Measurements from ENCODE around the gene RTN4RL1.

The RTN4RL1 gene

GRCh38 chr17:1995907-1996799, 29.0 kb downstream of the RTN4RL1 start:
- Histone ChIP-seq H3K4me2 (ENCODE audit: low read length, poor library complexity, severe bottlenecking) (no peak overlapping the region), H3K9me3 (ENCODE audit: control insufficient read depth, low read length) (no peaks in the 10 kb centered on the region), H2BK15ac (ENCODE audit: low read depth, poor library complexity, severe bottlenecking) (no peak overlapping the region), H4K91ac (ENCODE audit: low read length) (no peak overlapping the region), H3K18ac (ENCODE audit: low read depth in 1 of 2, low read length in 2 of 2) (peak overlapping the region in 1 of 2 experiments; percentile 29), H3K4ac (ENCODE audit: low read depth in 1 of 2, low read length in 2 of 2) (no peak overlapping the region), H3K4me1 (ENCODE audit: control insufficient read depth, insufficient read depth, low read depth, low read length) (peaks cover 33% of the 10 kb centered on the region), H3K4me3 (ENCODE audit: insufficient read depth in 1 of 2, low read depth in 1 of 2, low read length in 2 of 2) (no peak overlapping the region), H3K79me1 (replicated peaks; ENCODE audit: low read length, poor library complexity, severe bottlenecking) (no peaks in the 10 kb centered on the region), H3K23ac (ENCODE audit: low read length in 2 of 2) (no peak overlapping the region), H2AFZ (ENCODE audit: low read depth, low read length) (no peak overlapping the region), H2BK12ac (ENCODE audit: low read length in 2 of 2) (peak overlapping the region in 1 of 2 experiments; percentile 17), H3K27me3 (ENCODE audit: control insufficient read depth in 1 of 2, insufficient read depth in 1 of 2, low read length in 2 of 2) (peaks cover 4 to 10% of the 10 kb centered on the region in 2 experiments), H3K27ac (ENCODE audit: low read length, poor library complexity, severe bottlenecking) (no peak overlapping the region), H3K9ac (ENCODE audit: low read length) (no peak overlapping the region), H3K14ac (ENCODE audit: low read length in 2 of 2) (no peak overlapping the region), H2BK5ac (ENCODE audit: low read depth, low read length, poor library complexity, severe bottlenecking) (no peak overlapping the region), H4K8ac (ENCODE audit: low read length) (no peak overlapping the region), H2BK120ac (ENCODE audit: low read depth, low read length) (no peak overlapping the region), H3K36me3 (ENCODE audit: control insufficient read depth in 1 of 2, insufficient read depth in 2 of 2, low read depth in 1 of 2, low read length in 2 of 2) (no peaks in the 10 kb centered on the region), H2AK5ac (ENCODE audit: low read length, severe bottlenecking) (peak overlapping the region; percentile 87)
- 80% methylated on average over 10 of the region's 14 CpGs for WGBS
- no peak for DNase-seq

- H3K4me2 ChIP-seq (ENCODE audit: low read length, poor library complexity, severe bottlenecking), result no peak overlapping the region
- H2AK5ac ChIP-seq (ENCODE audit: low read length, severe bottlenecking), result peak overlapping the region; percentile 74
- H2BK15ac ChIP-seq (ENCODE audit: low read depth, poor library complexity, severe bottlenecking), result no peak overlapping the region
- peaks cover 33% of the 10 kb centered on the region for H3K4me1 ChIP-seq (ENCODE audit: control insufficient read depth, insufficient read depth, low read depth, low read length)
- no peak overlapping the region for H2AFZ ChIP-seq (ENCODE audit: low read depth, low read length)
- no peak overlapping the region for H3K27ac ChIP-seq (ENCODE audit: low read length, poor library complexity, severe bottlenecking)
- no peaks in the 10 kb centered on the region for H3K36me3 ChIP-seq (ENCODE audit: control insufficient read depth in 1 of 2, insufficient read depth in 2 of 2, low read depth in 1 of 2, low read length in 2 of 2)
- peaks cover 4 to 10% of the 10 kb centered on the region in 2 experiments for H3K27me3 ChIP-seq (ENCODE audit: control insufficient read depth in 1 of 2, insufficient read depth in 1 of 2, low read length in 2 of 2)
- no peak overlapping the region for H2BK5ac ChIP-seq (ENCODE audit: low read depth, low read length, poor library complexity, severe bottlenecking)
- no peak overlapping the region for H3K18ac ChIP-seq (ENCODE audit: low read depth in 1 of 2, low read length in 2 of 2)
- no peak overlapping the region for H3K14ac ChIP-seq (ENCODE audit: low read length in 2 of 2)
- no peak overlapping the region for H4K8ac ChIP-seq (ENCODE audit: low read length)
- no peak overlapping the region for H3K9ac ChIP-seq (ENCODE audit: low read length)
- peak overlapping the region in 1 of 2 experiments; percentile 17 for H2BK12ac ChIP-seq (ENCODE audit: low read length in 2 of 2)
- 93% methylated on average over 16 of the region's 16 CpGs for WGBS
- H3K4ac ChIP-seq (ENCODE audit: low read depth in 1 of 2, low read length in 2 of 2), result no peak overlapping the region
- no peak overlapping the region for H3K23ac ChIP-seq (ENCODE audit: low read length in 2 of 2)
- no peak for DNase-seq
- no peak overlapping the region for H4K91ac ChIP-seq (ENCODE audit: low read length)
- no peaks in the 10 kb centered on the region for H3K9me3 ChIP-seq (ENCODE audit: control insufficient read depth, low read length)
- H2BK120ac ChIP-seq (ENCODE audit: low read depth, low read length), result no peak overlapping the region
- H3K79me1 ChIP-seq (replicated peaks; ENCODE audit: low read length, poor library complexity, severe bottlenecking), result no peaks in the 10 kb centered on the region
- H3K4me3 ChIP-seq (ENCODE audit: insufficient read depth in 1 of 2, low read depth in 1 of 2, low read length in 2 of 2), result no peak overlapping the region
Measured at GRCh38 chr17:1995321-1995892, 29.7 kb downstream of the RTN4RL1 start.

GRCh38 chr17:1994707-1995106, 30.4 kb downstream of the RTN4RL1 start:
- no peak overlapping the region for H2BK120ac ChIP-seq (ENCODE audit: low read depth, low read length)
- DNase-seq, result no peak
- H3K9ac ChIP-seq (ENCODE audit: low read length), result no peak overlapping the region
- no peak overlapping the region for H3K4me2 ChIP-seq (ENCODE audit: low read length, poor library complexity, severe bottlenecking)
- H4K8ac ChIP-seq (ENCODE audit: low read length), result no peak overlapping the region
- H3K4me3 ChIP-seq (ENCODE audit: insufficient read depth in 1 of 2, low read depth in 1 of 2, low read length in 2 of 2), result no peak overlapping the region
- no peak overlapping the region for H2BK15ac ChIP-seq (ENCODE audit: low read depth, poor library complexity, severe bottlenecking)
- no peak overlapping the region for H2BK12ac ChIP-seq (ENCODE audit: low read length in 2 of 2)
- H3K9me3 ChIP-seq (ENCODE audit: control insufficient read depth, low read length), result no peaks in the 10 kb centered on the region
- no peak overlapping the region for H3K27ac ChIP-seq (ENCODE audit: low read length, poor library complexity, severe bottlenecking)
- H3K79me1 ChIP-seq (replicated peaks; ENCODE audit: low read length, poor library complexity, severe bottlenecking), result no peaks in the 10 kb centered on the region
- H2AK5ac ChIP-seq (ENCODE audit: low read length, severe bottlenecking), result no peak overlapping the region
- no peak overlapping the region for H3K23ac ChIP-seq (ENCODE audit: low read length in 2 of 2)
- no peaks in the 10 kb centered on the region for H3K36me3 ChIP-seq (ENCODE audit: control insufficient read depth in 1 of 2, insufficient read depth in 2 of 2, low read depth in 1 of 2, low read length in 2 of 2)
- no peak overlapping the region for H3K4ac ChIP-seq (ENCODE audit: low read depth in 1 of 2, low read length in 2 of 2)
- WGBS, result 81% methylated on average over 2 of the region's 4 CpGs
- no peak overlapping the region for H3K18ac ChIP-seq (ENCODE audit: low read depth in 1 of 2, low read length in 2 of 2)
- no peak overlapping the region for H4K91ac ChIP-seq (ENCODE audit: low read length)
- no peak overlapping the region for H3K14ac ChIP-seq (ENCODE audit: low read length in 2 of 2)
- H3K27me3 ChIP-seq (ENCODE audit: control insufficient read depth in 1 of 2, insufficient read depth in 1 of 2, low read length in 2 of 2), result peaks cover 4 to 10% of the 10 kb centered on the region in 2 experiments
- no peak overlapping the region for H2BK5ac ChIP-seq (ENCODE audit: low read depth, low read length, poor library complexity, severe bottlenecking)
- H2AFZ ChIP-seq (ENCODE audit: low read depth, low read length), result no peak overlapping the region
- H3K4me1 ChIP-seq (ENCODE audit: control insufficient read depth, insufficient read depth, low read depth, low read length), result peaks cover 28% of the 10 kb centered on the region

GRCh38 chr17:1992541-1992940, 32.6 kb downstream of the RTN4RL1 start:
- WGBS, result 83% methylated on average over 10 of the region's 10 CpGs
- H3K23ac ChIP-seq (ENCODE audit: low read length in 2 of 2), result no peak overlapping the region
- H3K4me3 ChIP-seq (ENCODE audit: insufficient read depth in 1 of 2, low read depth in 1 of 2, low read length in 2 of 2), result no peak overlapping the region

More at GRCh38 chr17:1992541-1992940, 32.6 kb downstream of the RTN4RL1 start:
- Histone ChIP-seq H2BK15ac (ENCODE audit: low read depth, poor library complexity, severe bottlenecking) (no peak overlapping the region), H3K4ac (ENCODE audit: low read depth in 1 of 2, low read length in 2 of 2) (no peak overlapping the region), H2BK120ac (ENCODE audit: low read depth, low read length) (no peak overlapping the region), H3K4me1 (ENCODE audit: control insufficient read depth, insufficient read depth, low read depth, low read length) (peaks cover 19% of the 10 kb centered on the region), H3K36me3 (ENCODE audit: control insufficient read depth in 1 of 2, insufficient read depth in 2 of 2, low read depth in 1 of 2, low read length in 2 of 2) (no peaks in the 10 kb centered on the region), H3K9me3 (ENCODE audit: control insufficient read depth, low read length) (no peaks in the 10 kb centered on the region), H3K9ac (ENCODE audit: low read length) (no peak overlapping the region), H3K18ac (ENCODE audit: low read depth in 1 of 2, low read length in 2 of 2) (no peak overlapping the region), H2BK12ac (ENCODE audit: low read length in 2 of 2) (no peak overlapping the region), H3K27me3 (ENCODE audit: control insufficient read depth in 1 of 2, insufficient read depth in 1 of 2, low read length in 2 of 2) (peaks cover 4 to 10% of the 10 kb centered on the region in 2 experiments), H3K79me1 (replicated peaks; ENCODE audit: low read length, poor library complexity, severe bottlenecking) (no peaks in the 10 kb centered on the region), H4K91ac (ENCODE audit: low read length) (no peak overlapping the region), H3K27ac (ENCODE audit: low read length, poor library complexity, severe bottlenecking) (no peak overlapping the region), H3K14ac (ENCODE audit: low read length in 2 of 2) (no peak overlapping the region), H3K4me2 (ENCODE audit: low read length, poor library complexity, severe bottlenecking) (no peak overlapping the region), H2AK5ac (ENCODE audit: low read length, severe bottlenecking) (peak overlapping the region; percentile 53), H4K8ac (ENCODE audit: low read length) (no peak overlapping the region), H2AFZ (ENCODE audit: low read depth, low read length) (no peak overlapping the region), H2BK5ac (ENCODE audit: low read depth, low read length, poor library complexity, severe bottlenecking) (no peak overlapping the region)
- DNase-seq, result no peak

Data from mesenchymal stem cell (in vitro differentiated cells and primary cell).